KOPT-K1 (cell line): ENCODE results near the gene KIAA0232.

Source experiments
- H3K27ac ChIP-seq: fragments of 200-600 bp; sonication (generic); 2 replicates; pipeline ENCODE4 v1.5.1; 2016; ENCODE audit warnings: antibody characterized with exemption, mild to moderate bottlenecking, low read depth, low read length; ENCODE audit not compliant: poor library complexity, severe bottlenecking
- H3K36me3 ChIP-seq: fragments of 200-600 bp; sonication (generic); 2 replicates; pipeline ENCODE4 v1.5.1; 2017; ENCODE audit warnings: antibody characterized with exemption, mild to moderate bottlenecking, low read length, moderate library complexity; ENCODE audit not compliant: insufficient read depth
- H3K9me3 ChIP-seq: fragments of 200-600 bp; sonication (generic); 2 replicates; pipeline ENCODE4 v1.5.1; 2017; ENCODE audit warnings: antibody characterized with exemption, low read length, mild to moderate bottlenecking; ENCODE audit not compliant: insufficient read depth, poor library complexity, severe bottlenecking

Gene KIAA0232

GRCh38 chr4:6765703-6766102 lies 16.8 kb upstream of the KIAA0232 start:
- peak overlapping the region; percentile 25 for H3K27ac ChIP-seq
- no peaks in the 10 kb centered on the region for H3K9me3 ChIP-seq
- no peaks in the 10 kb centered on the region for H3K36me3 ChIP-seq

- Histone ChIP-seq H3K36me3 (no peaks in the 10 kb centered on the region), H3K27ac (no peak overlapping the region)
Observed at GRCh38 chr4:6767386-6767747, 15.2 kb upstream of the KIAA0232 start.

GRCh38 chr4:6767748-6768538 lies 14.6 kb upstream of the KIAA0232 start:
- Histone ChIP-seq H3K9me3 (no peaks in the 10 kb centered on the region), H3K27ac (peak overlapping the region; percentile 10)

More at GRCh38 chr4:6767386-6767747, 15.2 kb upstream of the KIAA0232 start:
- H3K9me3 ChIP-seq, result no peaks in the 10 kb centered on the region

GRCh38 chr4:6768539-6768905 lies 14.0 kb upstream of the KIAA0232 start:
- Histone ChIP-seq H3K36me3 (no peaks in the 10 kb centered on the region), H3K27ac (peak overlapping the region; percentile 10), H3K9me3 (no peaks in the 10 kb centered on the region)

More at GRCh38 chr4:6767748-6768538, 14.6 kb upstream of the KIAA0232 start:
- no peaks in the 10 kb centered on the region for H3K36me3 ChIP-seq

GRCh38 chr4:6769233-6769988 lies 13.1 kb upstream of the KIAA0232 start:
- H3K9me3 ChIP-seq, result no peaks in the 10 kb centered on the region
- H3K27ac ChIP-seq, result peak overlapping the region; percentile 10
- no peaks in the 10 kb centered on the region for H3K36me3 ChIP-seq

- H3K9me3 ChIP-seq, result no peaks in the 10 kb centered on the region
- no peak overlapping the region for H3K27ac ChIP-seq
- H3K36me3 ChIP-seq, result no peaks in the 10 kb centered on the region
Observed at GRCh38 chr4:6769989-6770420, 12.5 kb upstream of the KIAA0232 start.

- Histone ChIP-seq H3K27ac (no peak overlapping the region), H3K9me3 (no peaks in the 10 kb centered on the region), H3K36me3 (no peaks in the 10 kb centered on the region)
Observed at GRCh38 chr4:6770581-6771228, 11.8 kb upstream of the KIAA0232 start.

- no peak overlapping the region for H3K27ac ChIP-seq
- H3K36me3 ChIP-seq, result no peaks in the 10 kb centered on the region
Observed at GRCh38 chr4:6771229-6771671, 11.3 kb upstream of the KIAA0232 start.

GRCh38 chr4:6772223-6772928 lies 10.2 kb upstream of the KIAA0232 start:
- Histone ChIP-seq H3K36me3 (no peaks in the 10 kb centered on the region), H3K27ac (no peak overlapping the region), H3K9me3 (no peaks in the 10 kb centered on the region)

More at GRCh38 chr4:6771229-6771671, 11.3 kb upstream of the KIAA0232 start:
- no peaks in the 10 kb centered on the region for H3K9me3 ChIP-seq

- H3K9me3 ChIP-seq, result no peaks in the 10 kb centered on the region
- no peak overlapping the region for H3K27ac ChIP-seq
- H3K36me3 ChIP-seq, result no peaks in the 10 kb centered on the region
Observed at GRCh38 chr4:6773106-6773505, 9.4 kb upstream of the KIAA0232 start.

GRCh38 chr4:6773616-6774540 lies 8.6 kb upstream of the KIAA0232 start:
- Histone ChIP-seq H3K36me3 (no peaks in the 10 kb centered on the region), H3K27ac (no peak overlapping the region), H3K9me3 (no peaks in the 10 kb centered on the region)

- H3K27ac ChIP-seq, result peak overlapping the region; percentile 9
- no peaks in the 10 kb centered on the region for H3K9me3 ChIP-seq
- no peaks in the 10 kb centered on the region for H3K36me3 ChIP-seq
Observed at GRCh38 chr4:6775746-6776145, 6.8 kb upstream of the KIAA0232 start.

GRCh38 chr4:6776920-6777635 lies 5.4 kb upstream of the KIAA0232 start:
- Histone ChIP-seq H3K27ac (peak overlapping the region; percentile 33), H3K36me3 (no peaks in the 10 kb centered on the region), H3K9me3 (no peaks in the 10 kb centered on the region)
